K562 (cell line): ENCODE results near the gene UGT2B7.

ENCODE experiments used
- ARID1B ChIP-seq: fragments of 450-650 bp; IDR thresholded peaks from 2 replicates; pipeline ENCODE4 v1.6.1; 2016; ENCODE audit warnings: antibody characterized with exemption, mild to moderate bottlenecking, inconsistent platforms
- ARID3B ChIP-seq: fragments of 250-450 bp; sonication (Bioruptor Pico); IDR thresholded peaks from 2 replicates; pipeline ENCODE4 v1.4.0; 2020; ENCODE audit warnings: borderline replicate concordance
- CBFB ChIP-seq: sonication (generic); formaldehyde crosslinking; IDR thresholded peaks from 2 replicates; pipeline ENCODE4 v1.4.0; 2020; ENCODE audit warnings: mild to moderate bottlenecking, missing genetic modification reagents
- DNMT1 ChIP-seq: fragments of 450-650 bp; IDR thresholded peaks from 2 replicates; pipeline ENCODE4 v1.6.1; 2016; ENCODE audit warnings: antibody characterized with exemption, mild to moderate bottlenecking
- HDAC3 ChIP-seq: fragments of 450-650 bp; IDR thresholded peaks from 2 replicates; pipeline ENCODE4 v1.6.1; 2018; ENCODE audit warnings: borderline replicate concordance, mild to moderate bottlenecking, moderate library complexity; ENCODE audit not compliant: partially characterized antibody
- MAX ChIP-seq: sonication (generic); formaldehyde crosslinking; IDR thresholded peaks from 2 replicates; pipeline ENCODE4 v1.9.0; 2022; ENCODE audit warnings: mild to moderate bottlenecking, missing genetic modification reagents
- PHB2 ChIP-seq: fragments of 450-650 bp; IDR thresholded peaks from 2 replicates; pipeline ENCODE4 v1.6.1; 2017; ENCODE audit warnings: low read depth
- POLR2A ChIP-seq: fragments of 450-650 bp; conservative IDR thresholded peaks from 2 replicates; pipeline ENCODE4 v1.6.1; 2016
- PRPF4 ChIP-seq: fragments of 200-400 bp; formaldehyde crosslinking; IDR thresholded peaks from one replicate; pipeline ENCODE4 v1.6.1; 2017; ENCODE audit warnings: low read length, low read depth, mild to moderate bottlenecking; ENCODE audit not compliant: insufficient read depth, poor library complexity, severe bottlenecking
- YY1 ChIP-seq, 3 experiments: IDR thresholded peaks; 2 replicates each; pipeline ENCODE4 v1.6.1; 2011; ENCODE audit warnings: low read length in 2 of 3, mild to moderate bottlenecking in 2 of 3, moderate library complexity in 2 of 3, borderline replicate concordance in 1 of 3, control low read depth in 1 of 3, low read depth in 1 of 3; ENCODE audit not compliant: insufficient read depth in 3 of 3, insufficient replicate concordance in 2 of 3, control insufficient read depth in 1 of 3, insufficient read length in 1 of 3; ENCODE audit errors: extremely low read depth in 1 of 3
- ZNF12 ChIP-seq: sonication (generic); formaldehyde crosslinking; IDR thresholded peaks from 2 replicates; pipeline ENCODE4 v1.4.0; 2020; ENCODE audit warnings: mild to moderate bottlenecking, missing genetic modification reagents
- ZNF263 ChIP-seq: sonication (generic); formaldehyde crosslinking; IDR thresholded peaks from 2 replicates; pipeline ENCODE4 v1.8.0; 2022; ENCODE audit warnings: mild to moderate bottlenecking, missing genetic modification reagents, borderline replicate concordance
- ZNF398 ChIP-seq: fragments of 250-450 bp; sonication (Bioruptor Pico); IDR thresholded peaks from 2 replicates; pipeline ENCODE4 v1.8.0; 2021; ENCODE audit warnings: moderate library complexity, mild to moderate bottlenecking, inconsistent platforms

- TF ChIP-seq ZNF12: no peak
- no peak for TF ChIP-seq HDAC3
- no peak for TF ChIP-seq MAX (CRISPR knock-in tag)
- no peak for TF ChIP-seq ZNF263 (CRISPR knock-in tag)
- no peak for TF ChIP-seq ARID3B (CRISPR knock-in tag)
- no peak for TF ChIP-seq DNMT1
- no peak for TF ChIP-seq ARID1B
- TF ChIP-seq YY1 (IDR thresholded peaks at IDR 0.05; ENCODE audit: borderline replicate concordance in 1 of 3, control insufficient read depth in 1 of 3, extremely low read depth in 1 of 3, insufficient read depth in 3 of 3, insufficient read length in 1 of 3, insufficient replicate concordance in 2 of 3, low read depth in 1 of 3, low read length in 2 of 3): no peak
- TF ChIP-seq PRPF4: no peak
- TF ChIP-seq ZNF398 (CRISPR knock-in tag): no peak
- TF ChIP-seq CBFB (CRISPR knock-in tag): no peak
- TF ChIP-seq PHB2: no peak
- TF ChIP-seq POLR2A: no peak
Measured at GRCh38 chr4:69124941-69125340, 28.7 kb downstream of the UGT2B7 start.
